D341Med (cell line): Measurements from ENCODE around the gene NME3.
A peak's percentile ranks its signal among the peaks of the same experiment; 100 is the strongest.

Experiments used
- DNase-seq: peaks from one replicate; pipeline ENCODE4 v3.0.0; 2012; ENCODE audit warnings: low spot score

Gene NME3

GRCh38 chr16:1724491-1724890 is 46.9 kb downstream of the NME3 start:
- peak; percentile 12 for DNase-seq

- peak; percentile 77 for DNase-seq
These were observed 47.7 kb downstream of the NME3 start for GRCh38 chr16:1723450-1724147.

DNA sequence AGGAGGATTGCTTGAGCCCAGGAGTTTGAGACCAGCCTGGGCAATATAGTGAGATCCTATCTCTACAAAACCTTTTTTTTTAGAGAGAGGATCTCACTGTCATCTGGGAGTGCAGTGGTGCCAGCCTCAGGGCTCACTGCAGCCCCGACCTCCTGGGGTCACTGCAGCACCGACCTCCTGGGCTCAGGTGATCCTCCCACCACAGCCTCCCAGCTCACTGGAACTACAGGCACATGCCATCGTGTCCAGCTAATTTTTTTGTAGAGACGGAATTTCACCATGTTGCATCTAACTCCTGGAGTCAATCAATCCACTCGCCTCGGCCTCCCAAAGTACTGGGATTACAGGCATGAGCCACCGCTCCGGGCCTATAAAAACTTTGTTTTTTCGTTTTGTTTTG is 50.0 kb downstream of the NME3 start:
- no peak for DNase-seq
